GM12878 (cell line): ENCODE results near the gene ABCA7. TPM values are rescaled to one million over a fixed set of nuclear protein-coding genes. Genes with fewer than 3 reads are reported as not detected.

Source experiments
- CTCF ChIP-seq, 3 experiments: IDR thresholded peaks in 2 of 3; conservative IDR thresholded peaks in 1 of 3; 2 replicates each; pipeline ENCODE4 v1.5.1; 2011; ENCODE audit warnings: low read depth in 3 of 3, low read length in 3 of 3, mild to moderate bottlenecking in 3 of 3, control low read depth in 2 of 3, moderate library complexity in 2 of 3, inconsistent platforms in 1 of 3, mixed read lengths in 1 of 3; ENCODE audit not compliant: control insufficient read depth in 2 of 3, insufficient read depth in 1 of 3; ENCODE audit errors: extremely low read depth in 1 of 3
- NBN ChIP-seq: fragments of 450-650 bp; IDR thresholded peaks from 2 replicates; pipeline ENCODE4 v1.6.1; 2016
- SREBF2 ChIP-seq: IDR thresholded peaks from 2 replicates; pipeline ENCODE4 v1.6.1; 2012; ENCODE audit warnings: mild to moderate bottlenecking, low read length
- polyA plus RNA-seq, 11 experiments: library from polyadenylated mRNA; depleted of rRNA in 4 of 11; unstranded in 6 of 11; stranded (reverse) in 5 of 11; fragments of >200 nt; fragmentation: Nextera tagmentation in 4 of 11; fragmentation: Illumina TruSeq in 1 of 11; extraction: Ambion mirVana in 4 of 11; extraction: Trizol in 1 of 11; gene quantifications; 1 replicate in 1 of 11; 2 replicates in 10 of 11; pipeline versions ENCODE4 v1.2.1 to v1.2.3, GENCODE V29; 2011 to 2016; ENCODE audit warnings: inconsistent platforms in 2 of 11, missing spikeins in 2 of 11, low read depth in 1 of 11
- total RNA-seq, 4 experiments: library from RNA; depleted of rRNA in 3 of 4; stranded (reverse); fragments of >200 nt in 3 of 4; fragmentation: Illumina TruSeq in 1 of 4; extraction: Trizol in 1 of 4; gene quantifications; 2 replicates each; pipeline versions ENCODE4 v1.2.1 to v1.2.3, GENCODE V29; 2013 to 2021
- TF ChIP-seq, protein P1 (sequence below): fragments of 150-350 bp; IDR thresholded peaks from 2 replicates; pipeline ENCODE4 v1.6.1; 2016; ENCODE audit warnings: low read depth, low read length
- TF ChIP-seq, protein P2 (sequence below): fragments of 450-650 bp; IDR thresholded peaks from 2 replicates; pipeline ENCODE4 v1.6.1; 2016; ENCODE audit warnings: mild to moderate bottlenecking

Gene ABCA7
- total and polyA plus RNA-seq, 10 of the 15 experiments (the other 5 are each of a cell fraction or from before 2014, with no cell fraction given): 1.0 to 49.5 (median 14.8) TPM

DNA sequence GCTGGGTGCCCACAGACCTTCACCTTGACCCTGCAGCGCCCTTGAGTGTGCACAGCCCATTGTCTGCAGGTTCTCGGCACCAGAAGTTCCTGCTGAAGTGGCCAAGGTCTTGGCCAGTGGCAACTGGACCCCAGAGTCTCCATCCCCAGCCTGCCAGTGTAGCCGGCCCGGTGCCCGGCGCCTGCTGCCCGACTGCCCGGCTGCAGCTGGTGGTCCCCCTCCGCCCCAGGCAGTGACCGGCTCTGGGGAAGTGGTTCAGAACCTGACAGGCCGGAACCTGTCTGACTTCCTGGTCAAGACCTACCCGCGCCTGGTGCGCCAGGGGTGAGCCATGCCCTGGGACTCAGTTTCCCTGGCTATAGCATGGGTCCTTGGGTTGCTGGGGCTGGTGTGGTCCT lies 15.1 kb downstream of the ABCA7 start (continued):
- TF ChIP-seq, protein P1, sequence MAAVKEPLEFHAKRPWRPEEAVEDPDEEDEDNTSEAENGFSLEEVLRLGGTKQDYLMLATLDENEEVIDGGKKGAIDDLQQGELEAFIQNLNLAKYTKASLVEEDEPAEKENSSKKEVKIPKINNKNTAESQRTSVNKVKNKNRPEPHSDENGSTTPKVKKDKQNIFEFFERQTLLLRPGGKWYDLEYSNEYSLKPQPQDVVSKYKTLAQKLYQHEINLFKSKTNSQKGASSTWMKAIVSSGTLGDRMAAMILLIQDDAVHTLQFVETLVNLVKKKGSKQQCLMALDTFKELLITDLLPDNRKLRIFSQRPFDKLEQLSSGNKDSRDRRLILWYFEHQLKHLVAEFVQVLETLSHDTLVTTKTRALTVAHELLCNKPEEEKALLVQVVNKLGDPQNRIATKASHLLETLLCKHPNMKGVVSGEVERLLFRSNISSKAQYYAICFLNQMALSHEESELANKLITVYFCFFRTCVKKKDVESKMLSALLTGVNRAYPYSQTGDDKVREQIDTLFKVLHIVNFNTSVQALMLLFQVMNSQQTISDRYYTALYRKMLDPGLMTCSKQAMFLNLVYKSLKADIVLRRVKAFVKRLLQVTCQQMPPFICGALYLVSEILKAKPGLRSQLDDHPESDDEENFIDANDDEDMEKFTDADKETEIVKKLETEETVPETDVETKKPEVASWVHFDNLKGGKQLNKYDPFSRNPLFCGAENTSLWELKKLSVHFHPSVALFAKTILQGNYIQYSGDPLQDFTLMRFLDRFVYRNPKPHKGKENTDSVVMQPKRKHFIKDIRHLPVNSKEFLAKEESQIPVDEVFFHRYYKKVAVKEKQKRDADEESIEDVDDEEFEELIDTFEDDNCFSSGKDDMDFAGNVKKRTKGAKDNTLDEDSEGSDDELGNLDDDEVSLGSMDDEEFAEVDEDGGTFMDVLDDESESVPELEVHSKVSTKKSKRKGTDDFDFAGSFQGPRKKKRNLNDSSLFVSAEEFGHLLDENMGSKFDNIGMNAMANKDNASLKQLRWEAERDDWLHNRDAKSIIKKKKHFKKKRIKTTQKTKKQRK: no peak
- TF ChIP-seq SREBF2 (no peak), CTCF (IDR thresholded peaks at IDR 0.05 in 2 of 3, conservative IDR thresholded peaks at IDR 0.05 in 1 of 3; ENCODE audit: control insufficient read depth in 2 of 3, extremely low read depth in 1 of 3, insufficient read depth in 1 of 3, low read depth in 3 of 3, low read length in 3 of 3) (no peak), NBN (no peak)
- TF ChIP-seq, protein P2, sequence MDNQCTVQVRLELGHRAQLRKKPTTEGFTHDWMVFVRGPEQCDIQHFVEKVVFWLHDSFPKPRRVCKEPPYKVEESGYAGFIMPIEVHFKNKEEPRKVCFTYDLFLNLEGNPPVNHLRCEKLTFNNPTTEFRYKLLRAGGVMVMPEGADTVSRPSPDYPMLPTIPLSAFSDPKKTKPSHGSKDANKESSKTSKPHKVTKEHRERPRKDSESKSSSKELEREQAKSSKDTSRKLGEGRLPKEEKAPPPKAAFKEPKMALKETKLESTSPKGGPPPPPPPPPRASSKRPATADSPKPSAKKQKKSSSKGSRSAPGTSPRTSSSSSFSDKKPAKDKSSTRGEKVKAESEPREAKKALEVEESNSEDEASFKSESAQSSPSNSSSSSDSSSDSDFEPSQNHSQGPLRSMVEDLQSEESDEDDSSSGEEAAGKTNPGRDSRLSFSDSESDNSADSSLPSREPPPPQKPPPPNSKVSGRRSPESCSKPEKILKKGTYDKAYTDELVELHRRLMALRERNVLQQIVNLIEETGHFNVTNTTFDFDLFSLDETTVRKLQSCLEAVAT: no peak
